Measurements from ENCODE around the gene ABHD4.
A peak's percentile ranks its signal among the peaks of the same experiment; 100 is the strongest.

ABHD4 gene

GRCh38 chr14:22640192-22640591 is 42.1 kb downstream of the ABHD4 start:
- Histone ChIP-seq H3K36me3 (replicated peaks in 1 of 2; ENCODE audit: control insufficient read depth in 2 of 2, insufficient read depth in 2 of 2, low read length in 2 of 2) (no peaks in the 10 kb centered on the region), H2BK120ac (ENCODE audit: low read depth, low read length) (no peak overlapping the region), H3K14ac (ENCODE audit: low read length) (no peak overlapping the region), H3K4me3 (ENCODE audit: low read length in 2 of 2) (no peak overlapping the region), H3K23ac (ENCODE audit: low read depth, low read length, poor library complexity) (no peak overlapping the region), H3K9me3 (replicated peaks in 1 of 2; ENCODE audit: control insufficient read depth in 2 of 2, insufficient read depth in 1 of 2, low read depth in 1 of 2, low read length in 2 of 2) (no peaks in the 10 kb centered on the region), H3K9ac (ENCODE audit: low read depth, low read length, poor library complexity) (no peak overlapping the region), H4K91ac (ENCODE audit: low read depth, low read length, poor library complexity) (no peak overlapping the region), H2BK5ac (ENCODE audit: low read length) (no peak overlapping the region), H3K4ac (ENCODE audit: low read length) (no peak overlapping the region), H2AK5ac (ENCODE audit: low read depth, low read length) (no peak overlapping the region), H2BK15ac (ENCODE audit: low read length) (no peak overlapping the region), H3K27ac (replicated peaks; ENCODE audit: low read length) (no peak overlapping the region), H3K4me2 (ENCODE audit: insufficient read depth, low read length, poor library complexity, severe bottlenecking) (no peak overlapping the region), H4K8ac (ENCODE audit: low read depth, low read length) (no peak overlapping the region), H3K4me1 (ENCODE audit: control insufficient read depth in 2 of 2, insufficient read depth in 1 of 2, low read depth in 1 of 2, low read length in 2 of 2) (no peaks in the 10 kb centered on the region), H3K27me3 (ENCODE audit: control insufficient read depth in 3 of 3, insufficient read depth in 3 of 3, low read depth in 1 of 3, low read length in 3 of 3) (peaks cover 0 to 2% (median 0%) of the 10 kb centered on the region in 3 experiments), H2AFZ (ENCODE audit: low read length) (no peak overlapping the region), H2BK12ac (ENCODE audit: low read length) (no peak overlapping the region), H3K79me1 (ENCODE audit: low read depth, low read length) (no peaks in the 10 kb centered on the region), H3K18ac (ENCODE audit: low read length) (no peak overlapping the region)
- no peak for DNase-seq (ENCODE audit: low spot score)

GRCh38 chr14:22641846-22642245 is 43.7 kb downstream of the ABHD4 start:
- Histone ChIP-seq H3K23ac (ENCODE audit: low read depth, low read length, poor library complexity) (no peak overlapping the region), H2AK5ac (ENCODE audit: low read depth, low read length) (no peak overlapping the region), H3K79me1 (ENCODE audit: low read depth, low read length) (no peaks in the 10 kb centered on the region), H3K9me3 (replicated peaks in 1 of 2; ENCODE audit: control insufficient read depth in 2 of 2, insufficient read depth in 1 of 2, low read depth in 1 of 2, low read length in 2 of 2) (no peaks in the 10 kb centered on the region), H2BK12ac (ENCODE audit: low read length) (no peak overlapping the region), H3K27me3 (ENCODE audit: control insufficient read depth in 3 of 3, insufficient read depth in 3 of 3, low read depth in 1 of 3, low read length in 3 of 3) (peaks cover 0 to 4% (median 0%) of the 10 kb centered on the region in 3 experiments), H3K36me3 (replicated peaks in 1 of 2; ENCODE audit: control insufficient read depth in 2 of 2, insufficient read depth in 2 of 2, low read length in 2 of 2) (no peaks in the 10 kb centered on the region), H3K9ac (ENCODE audit: low read depth, low read length, poor library complexity) (no peak overlapping the region), H3K18ac (ENCODE audit: low read length) (no peak overlapping the region), H3K27ac (replicated peaks; ENCODE audit: low read length) (no peak overlapping the region), H3K4me3 (ENCODE audit: low read length in 2 of 2) (no peak overlapping the region), H3K4me1 (ENCODE audit: control insufficient read depth in 2 of 2, insufficient read depth in 1 of 2, low read depth in 1 of 2, low read length in 2 of 2) (no peaks in the 10 kb centered on the region), H2BK15ac (ENCODE audit: low read length) (no peak overlapping the region), H3K4me2 (ENCODE audit: insufficient read depth, low read length, poor library complexity, severe bottlenecking) (no peak overlapping the region), H2BK120ac (ENCODE audit: low read depth, low read length) (no peak overlapping the region), H2AFZ (ENCODE audit: low read length) (no peak overlapping the region), H2BK5ac (ENCODE audit: low read length) (no peak overlapping the region), H3K14ac (ENCODE audit: low read length) (no peak overlapping the region), H4K8ac (ENCODE audit: low read depth, low read length) (no peak overlapping the region), H4K91ac (ENCODE audit: low read depth, low read length, poor library complexity) (no peak overlapping the region), H3K4ac (ENCODE audit: low read length) (no peak overlapping the region)
- no CpG with 5 or more reads among the region's 3 CpGs for WGBS, 2 donors (ENCODE audit: extremely low coverage in 2 of 2, insufficient read length in 2 of 2, insufficient replicate concordance in 1 of 2)
- DNase-seq (ENCODE audit: low spot score): no peak

- no peak within 1 kb of the TSS for H2BK15ac ChIP-seq (ENCODE audit: low read length)
- H2BK12ac ChIP-seq (ENCODE audit: low read length): no peak within 1 kb of the TSS
- no peak within 1 kb of the TSS for H4K8ac ChIP-seq (ENCODE audit: low read depth, low read length)
- H3K23ac ChIP-seq (ENCODE audit: low read depth, low read length, poor library complexity): no peak within 1 kb of the TSS
- no peaks in the 10 kb centered on the region for H3K79me1 ChIP-seq (ENCODE audit: low read depth, low read length)
- no peak for DNase-seq (ENCODE audit: low spot score)
- H3K14ac ChIP-seq (ENCODE audit: low read length): no peak within 1 kb of the TSS
- H3K27me3 ChIP-seq (ENCODE audit: control insufficient read depth in 3 of 3, insufficient read depth in 3 of 3, low read depth in 1 of 3, low read length in 3 of 3): peaks cover 0 to 8% (median 0%) of the 10 kb centered on the region in 3 experiments
- no peaks in the 10 kb centered on the region for H3K9me3 ChIP-seq (replicated peaks in 1 of 2; ENCODE audit: control insufficient read depth in 2 of 2, insufficient read depth in 1 of 2, low read depth in 1 of 2, low read length in 2 of 2)
- peak within 1 kb of the TSS; percentile 29 for H2AFZ ChIP-seq (ENCODE audit: low read length)
- no peak within 1 kb of the TSS for H3K18ac ChIP-seq (ENCODE audit: low read length)
- no peak within 1 kb of the TSS for H3K9ac ChIP-seq (ENCODE audit: low read depth, low read length, poor library complexity)
- no peak within 1 kb of the TSS for H4K91ac ChIP-seq (ENCODE audit: low read depth, low read length, poor library complexity)
- H3K36me3 ChIP-seq (replicated peaks in 1 of 2; ENCODE audit: control insufficient read depth in 2 of 2, insufficient read depth in 2 of 2, low read length in 2 of 2): no peaks in the 10 kb centered on the region
- H2BK5ac ChIP-seq (ENCODE audit: low read length): no peak within 1 kb of the TSS
- no peak within 1 kb of the TSS for H3K27ac ChIP-seq (replicated peaks; ENCODE audit: low read length)
- no CpG with 5 or more reads among the region's 1 CpG for WGBS, 2 donors (ENCODE audit: extremely low coverage in 2 of 2, insufficient read length in 2 of 2, insufficient replicate concordance in 1 of 2)
- H3K4me2 ChIP-seq (ENCODE audit: insufficient read depth, low read length, poor library complexity, severe bottlenecking): no peak within 1 kb of the TSS
- no peak within 1 kb of the TSS for H3K4ac ChIP-seq (ENCODE audit: low read length)
- no peak within 1 kb of the TSS for H2AK5ac ChIP-seq (ENCODE audit: low read depth, low read length)
- no peak within 1 kb of the TSS for H2BK120ac ChIP-seq (ENCODE audit: low read depth, low read length)
- H3K4me1 ChIP-seq (ENCODE audit: control insufficient read depth in 2 of 2, insufficient read depth in 1 of 2, low read depth in 1 of 2, low read length in 2 of 2): no peaks in the 10 kb centered on the region
- H3K4me3 ChIP-seq (ENCODE audit: low read length in 2 of 2): no peak within 1 kb of the TSS
Measured at GRCh38 chr14:22644305-22644635, 46.2 kb downstream of the ABHD4 start, which contains the start of gene OR6J1. Gene OR6J1 (minus strand): TSS chr14:22644352. CDS start chr14:22634811, 9,541 bp downstream.

- no peak overlapping the region for H3K4me2 ChIP-seq (ENCODE audit: insufficient read depth, low read length, poor library complexity, severe bottlenecking)
- H3K4me1 ChIP-seq (ENCODE audit: control insufficient read depth in 2 of 2, insufficient read depth in 1 of 2, low read depth in 1 of 2, low read length in 2 of 2): no peaks in the 10 kb centered on the region
- H3K36me3 ChIP-seq (replicated peaks in 1 of 2; ENCODE audit: control insufficient read depth in 2 of 2, insufficient read depth in 2 of 2, low read length in 2 of 2): no peaks in the 10 kb centered on the region
- H2AK5ac ChIP-seq (ENCODE audit: low read depth, low read length): no peak overlapping the region
- no peaks in the 10 kb centered on the region for H3K79me1 ChIP-seq (ENCODE audit: low read depth, low read length)
- no peak overlapping the region for H2BK120ac ChIP-seq (ENCODE audit: low read depth, low read length)
- no peak overlapping the region for H2BK15ac ChIP-seq (ENCODE audit: low read length)
- no CpG with 5 or more reads among the region's 4 CpGs for WGBS, 2 donors (ENCODE audit: extremely low coverage in 2 of 2, insufficient read length in 2 of 2, insufficient replicate concordance in 1 of 2)
- no peak for DNase-seq (ENCODE audit: low spot score)
- no peak overlapping the region for H2BK5ac ChIP-seq (ENCODE audit: low read length)
- H3K14ac ChIP-seq (ENCODE audit: low read length): no peak overlapping the region
- no peak overlapping the region for H3K9ac ChIP-seq (ENCODE audit: low read depth, low read length, poor library complexity)
- H2BK12ac ChIP-seq (ENCODE audit: low read length): no peak overlapping the region
- no peak overlapping the region for H2AFZ ChIP-seq (ENCODE audit: low read length)
- no peak overlapping the region for H3K4me3 ChIP-seq (ENCODE audit: low read length in 2 of 2)
- H3K27me3 ChIP-seq (ENCODE audit: control insufficient read depth in 3 of 3, insufficient read depth in 3 of 3, low read depth in 1 of 3, low read length in 3 of 3): peaks cover 0 to 20% (median 0%) of the 10 kb centered on the region in 3 experiments
- H3K23ac ChIP-seq (ENCODE audit: low read depth, low read length, poor library complexity): no peak overlapping the region
- H4K8ac ChIP-seq (ENCODE audit: low read depth, low read length): no peak overlapping the region
- H3K9me3 ChIP-seq (replicated peaks in 1 of 2; ENCODE audit: control insufficient read depth in 2 of 2, insufficient read depth in 1 of 2, low read depth in 1 of 2, low read length in 2 of 2): no peaks in the 10 kb centered on the region
- no peak overlapping the region for H3K27ac ChIP-seq (replicated peaks; ENCODE audit: low read length)
- H3K4ac ChIP-seq (ENCODE audit: low read length): no peak overlapping the region
- H3K18ac ChIP-seq (ENCODE audit: low read length): no peak overlapping the region
- H4K91ac ChIP-seq (ENCODE audit: low read depth, low read length, poor library complexity): no peak overlapping the region
Measured at GRCh38 chr14:22646570-22647254, 48.6 kb downstream of the ABHD4 start.

All from neuronal stem cell (in vitro differentiated cells).